GM21528 (cell line): ENCODE data around the gene ERG28.
A peak's percentile ranks its signal among the peaks of the same experiment; 100 is the strongest.
"Not testable (repeated sequence)": the region's sequence is repeated elsewhere in the genome, so short reads cannot be mapped to it uniquely, and the experiment has no call there.

Experiments used
- ATAC-seq: cut with Tn5 transposase; IDR thresholded peaks from one replicate; pipeline ENCODE4 v1.9.1; 2021; ENCODE audit warnings: mild to moderate bottlenecking, moderate library complexity; ENCODE audit not compliant: unreplicated experiment, low FRiP score

Gene ERG28, protein sequence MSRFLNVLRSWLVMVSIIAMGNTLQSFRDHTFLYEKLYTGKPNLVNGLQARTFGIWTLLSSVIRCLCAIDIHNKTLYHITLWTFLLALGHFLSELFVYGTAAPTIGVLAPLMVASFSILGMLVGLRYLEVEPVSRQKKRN

DNA sequence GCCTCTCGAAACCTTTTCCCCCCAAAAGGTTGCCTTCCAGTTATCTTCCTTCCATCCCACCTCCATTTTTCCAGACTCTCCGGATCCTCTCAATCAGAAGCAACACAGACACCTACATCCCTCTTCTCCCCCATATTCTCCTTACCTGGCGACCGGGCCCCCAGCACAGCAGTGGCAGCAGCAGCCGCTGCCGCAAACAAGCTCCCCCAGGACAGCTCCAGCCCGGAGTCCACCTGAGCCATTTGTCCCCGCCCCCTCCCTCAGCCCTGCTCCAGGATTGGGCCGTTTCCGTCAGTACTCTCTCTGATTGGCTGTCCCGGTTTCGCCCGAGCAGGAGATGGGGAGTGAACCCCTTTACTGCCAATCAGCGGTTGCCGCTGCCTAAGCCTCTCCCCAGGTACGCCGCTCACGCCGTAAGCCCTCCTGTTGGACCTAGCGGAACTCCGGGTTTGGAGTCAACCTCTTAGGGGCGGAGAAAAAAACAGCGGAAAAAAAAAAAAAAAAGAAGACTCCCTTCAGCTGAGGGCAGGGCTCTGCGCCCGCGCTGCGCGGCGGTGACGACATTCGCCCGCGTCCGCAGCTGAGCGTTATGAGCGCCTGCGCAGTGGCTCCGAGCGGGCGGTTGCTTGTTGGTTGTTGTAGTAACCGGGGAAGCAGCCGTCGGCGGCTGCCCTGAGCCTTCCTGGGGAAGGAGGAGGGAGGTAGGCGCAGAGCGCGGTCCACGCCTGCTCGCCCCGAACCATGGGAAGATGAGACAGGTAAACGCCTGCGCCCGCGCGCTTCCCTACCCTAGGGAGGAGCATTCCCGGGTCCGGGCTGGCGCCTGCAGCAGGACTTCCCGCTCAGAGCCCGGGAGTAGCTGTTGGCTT, at the start of gene ERG28, which contains the start of gene TTLL5:
ERG28 (minus strand) TSS at position 247 of the 869 bp plus-strand sequence. CDS start 3,374 bp downstream, outside the sequence.
TTLL5 (plus strand) TSS at position 617 of the 869 bp plus-strand sequence. CDS start 1,904 bp downstream, outside the sequence.
- ATAC-seq, result peak; percentile 96

DNA sequence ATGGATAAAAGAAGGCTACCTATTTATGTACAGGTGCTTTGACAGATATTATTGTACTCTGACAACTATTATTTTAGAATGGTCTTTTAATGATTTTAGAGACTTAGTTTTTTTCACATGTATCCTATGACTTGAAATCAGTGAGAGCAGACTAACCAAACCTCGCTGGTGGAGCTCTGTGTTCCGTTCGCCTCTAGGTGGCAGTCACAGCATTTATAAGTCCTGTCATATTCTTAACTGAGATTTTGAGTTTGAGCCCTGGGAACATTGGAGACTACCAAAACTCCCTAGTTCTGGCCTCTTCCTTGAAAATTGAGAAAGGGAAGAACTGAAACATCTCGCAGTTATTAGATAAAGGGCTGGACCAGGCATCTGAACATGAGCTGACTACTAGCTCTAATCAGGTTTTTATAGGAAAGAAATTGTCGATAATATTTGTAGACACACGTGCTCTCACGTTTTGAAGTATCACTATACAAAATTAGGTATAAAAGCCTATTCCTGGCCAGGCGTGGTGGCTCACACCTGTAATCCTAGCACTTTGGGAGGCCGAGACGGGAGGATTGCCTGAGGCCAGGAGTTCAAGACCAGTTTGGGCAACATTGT, 48.6 kb upstream of the ERG28 start:
- ATAC-seq, result no peak

DNA sequence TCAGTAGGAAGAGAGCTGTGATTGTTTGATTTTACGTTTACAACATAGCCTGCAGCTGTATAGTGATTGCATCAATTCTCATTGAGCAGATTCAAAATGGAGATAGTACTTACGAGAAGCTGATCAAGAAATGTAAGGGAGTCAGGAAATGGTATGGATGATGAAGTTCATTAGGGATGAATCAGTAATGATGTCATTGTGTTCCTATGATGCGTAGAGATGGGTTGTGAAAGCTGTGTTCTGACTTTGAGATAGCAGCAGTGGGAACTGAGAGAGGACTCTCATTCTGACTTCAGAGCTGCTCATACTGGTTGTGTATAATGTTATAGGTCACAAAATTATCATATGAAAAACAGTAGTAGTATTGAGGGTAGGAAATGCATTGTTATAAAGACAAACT, 44.3 kb upstream of the ERG28 start:
- ATAC-seq, result no peak

DNA sequence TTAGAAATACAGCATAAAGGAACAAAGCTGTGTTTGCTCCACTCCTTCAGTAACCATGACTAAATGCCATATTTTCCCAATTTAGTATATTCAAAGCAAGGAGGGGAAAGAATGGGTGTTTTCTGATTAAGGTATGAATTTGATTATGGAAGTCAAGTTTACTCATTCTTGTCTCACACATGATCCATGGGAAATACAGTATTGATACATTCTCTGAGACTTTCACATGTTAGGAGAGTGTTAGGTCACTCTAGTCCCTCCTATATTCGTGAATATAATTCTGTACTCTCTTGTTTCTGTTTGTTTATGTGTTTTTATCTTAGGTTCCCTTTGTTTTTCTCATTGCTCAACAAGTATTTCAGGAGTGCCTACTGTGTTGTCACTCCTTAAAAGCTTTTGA, 42.8 kb upstream of the ERG28 start:
- no peak for ATAC-seq

DNA sequence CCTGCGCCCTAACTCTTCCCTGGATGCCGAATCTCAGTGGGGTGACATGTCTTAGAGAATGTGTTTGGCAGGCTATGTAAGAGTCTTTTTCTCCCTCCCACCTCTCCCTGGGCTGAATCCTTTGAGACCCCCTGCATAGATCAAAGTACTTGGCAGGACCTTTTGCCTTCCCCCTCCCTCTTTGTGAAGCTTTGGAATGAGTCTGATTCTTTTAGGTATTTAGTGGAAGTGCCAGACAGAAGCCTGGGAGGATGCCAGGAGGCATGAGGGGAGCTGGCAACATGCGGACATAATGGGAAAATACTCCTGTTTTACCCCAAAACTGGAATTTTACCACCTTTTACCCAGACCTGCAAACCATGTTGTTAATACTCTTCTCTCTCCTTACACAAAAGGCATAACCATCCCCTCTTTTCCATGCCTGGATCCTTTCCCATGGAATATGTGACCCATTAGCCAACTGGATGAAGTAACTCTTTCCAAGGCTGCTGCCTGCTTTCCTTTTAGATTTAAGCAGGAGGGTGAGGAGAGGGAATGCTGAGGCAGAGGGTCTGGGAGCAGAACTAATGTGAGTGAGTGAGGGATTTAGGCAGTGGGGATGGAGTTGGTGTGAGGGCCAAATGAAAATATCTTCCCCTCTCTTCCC, 42.1 kb upstream of the ERG28 start:
- ATAC-seq, result no peak

DNA sequence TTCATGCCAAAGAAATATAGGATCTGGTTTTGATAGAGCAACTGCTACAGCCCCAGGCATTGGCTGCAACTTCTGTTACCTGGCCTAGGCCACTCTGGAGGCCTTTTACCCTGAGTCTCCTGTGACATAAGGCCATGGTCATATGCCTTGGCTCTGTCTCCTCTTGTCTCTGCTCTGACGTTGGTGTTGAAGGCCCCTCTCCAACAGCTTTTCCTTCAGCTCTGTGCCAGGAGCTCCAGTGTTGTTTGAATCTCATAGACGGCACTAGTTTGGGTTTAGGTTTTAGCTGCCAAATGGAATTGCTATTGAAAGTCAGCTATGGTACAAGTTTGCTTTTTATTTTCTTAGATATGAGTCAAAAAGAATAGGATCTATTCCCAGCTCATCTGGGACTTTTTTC, 41.4 kb upstream of the ERG28 start:
- no peak for ATAC-seq

DNA sequence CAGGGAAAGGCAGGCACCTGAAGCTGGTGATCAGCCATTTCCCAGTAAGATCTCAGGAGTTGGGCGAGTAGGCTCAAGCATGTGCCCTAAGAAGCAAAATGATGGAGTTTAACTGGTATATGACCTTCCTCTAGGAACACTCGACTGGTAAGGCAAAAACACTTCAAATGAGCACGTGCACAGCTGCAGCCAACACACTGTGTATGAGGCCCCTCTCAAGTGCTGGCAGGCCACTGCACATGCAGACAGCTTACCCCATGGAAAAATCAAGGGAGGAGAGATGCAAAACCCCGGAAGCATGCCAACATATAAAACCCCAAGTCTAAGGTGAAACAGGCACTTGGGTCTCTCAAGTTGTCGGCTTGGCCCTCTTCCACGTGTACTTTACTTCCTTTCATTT, 39.6 kb upstream of the ERG28 start:
- ATAC-seq, result no peak

DNA sequence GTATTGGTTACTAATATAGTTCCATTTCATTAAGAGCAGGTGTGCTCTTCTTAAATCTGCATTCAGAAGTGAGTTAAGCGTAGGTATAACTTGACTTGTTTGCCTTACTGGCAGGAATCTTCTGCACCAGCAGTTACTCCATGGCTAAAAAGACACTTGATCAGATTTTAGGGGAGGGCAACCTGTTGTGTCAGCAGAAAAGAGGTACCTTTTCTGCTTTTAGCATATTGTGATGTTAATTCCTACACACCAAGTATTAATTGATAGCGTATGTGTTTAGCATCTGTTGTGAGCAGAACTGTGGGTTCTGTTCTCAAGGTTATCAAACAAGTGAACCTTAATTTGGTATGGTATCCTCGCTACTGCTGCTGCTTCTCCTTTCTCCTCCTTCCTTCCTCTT, 38.7 kb upstream of the ERG28 start:
- ATAC-seq, result no peak

DNA sequence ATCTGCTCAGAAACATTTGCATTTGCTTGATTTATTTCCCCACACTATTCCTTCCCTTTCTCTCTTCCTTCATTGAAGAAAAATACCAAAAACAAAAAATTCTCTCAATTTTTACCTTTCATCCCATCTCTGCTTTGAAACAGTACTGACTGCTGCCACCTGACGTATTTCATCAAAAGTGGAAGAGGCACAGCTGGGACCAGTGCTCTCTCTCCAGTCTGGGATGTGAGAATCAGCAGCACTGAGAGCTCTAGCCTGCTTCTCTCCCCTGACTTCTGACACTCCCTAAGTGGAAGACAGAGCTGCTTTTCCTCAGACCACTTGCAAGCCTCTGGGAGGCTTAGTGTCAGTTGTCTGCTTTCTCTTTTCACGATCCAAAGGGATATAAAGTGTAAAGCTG, 37.2 kb upstream of the ERG28 start:
- ATAC-seq, result no peak

DNA sequence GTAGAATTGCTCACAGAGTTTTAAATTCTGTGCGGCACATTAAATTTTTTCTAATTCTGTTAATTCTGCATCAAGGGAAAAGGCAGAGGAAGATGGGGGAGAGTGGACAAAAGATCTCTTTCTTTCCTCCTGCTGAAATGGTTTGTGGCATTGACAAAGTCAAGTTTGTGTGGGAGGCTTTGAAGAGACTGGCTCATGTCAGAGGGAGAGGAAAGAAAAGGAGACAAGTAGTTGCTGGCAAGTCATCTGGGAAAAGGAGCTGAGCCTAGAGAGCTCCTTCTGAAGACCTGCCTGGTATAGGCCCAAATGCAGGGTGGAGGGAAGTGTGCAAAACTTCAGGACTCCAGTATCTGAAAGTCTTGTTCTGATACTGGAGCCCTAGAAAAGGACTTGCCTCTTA, 36.7 kb upstream of the ERG28 start:
- ATAC-seq, result no peak

DNA sequence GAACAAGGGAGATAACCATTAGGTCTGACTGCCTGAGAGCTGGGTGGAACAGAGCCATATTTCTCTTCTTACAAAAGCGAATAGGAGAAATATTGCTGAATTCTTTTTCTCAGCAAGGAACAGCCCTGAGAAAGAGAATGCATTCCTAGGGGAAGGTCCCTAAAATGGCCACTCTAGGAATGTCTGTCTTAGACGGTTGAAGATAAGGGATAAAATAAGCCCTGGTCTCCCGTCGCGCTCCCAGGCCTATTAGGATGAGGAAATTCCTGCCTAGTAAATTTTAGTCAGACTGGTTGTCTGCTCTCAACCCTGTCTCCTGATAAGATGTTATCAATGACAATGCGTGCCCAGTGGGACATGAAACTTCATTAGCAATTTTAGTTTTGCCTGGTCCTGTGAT, 34.3 kb upstream of the ERG28 start:
- ATAC-seq, result not testable (repeated sequence)

DNA sequence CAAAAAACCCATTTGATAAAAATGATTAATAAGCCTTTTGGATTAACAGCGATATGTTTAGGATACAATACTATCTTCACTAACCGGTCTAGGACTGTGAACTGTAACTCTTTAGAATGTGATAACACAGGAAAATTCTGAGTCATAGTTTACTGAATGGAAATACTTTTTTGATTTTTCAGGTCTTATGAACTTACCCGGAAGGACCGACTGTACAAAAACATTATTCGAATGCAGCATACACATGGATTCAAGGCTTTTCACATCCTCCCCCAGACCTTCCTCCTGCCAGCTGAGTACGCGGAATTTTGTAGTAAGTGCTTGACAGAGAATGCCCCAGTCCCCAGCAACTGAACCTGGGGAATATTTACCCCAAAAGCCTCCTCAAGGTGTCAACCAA, 29.3 kb upstream of the ERG28 start:
- no peak for ATAC-seq

DNA sequence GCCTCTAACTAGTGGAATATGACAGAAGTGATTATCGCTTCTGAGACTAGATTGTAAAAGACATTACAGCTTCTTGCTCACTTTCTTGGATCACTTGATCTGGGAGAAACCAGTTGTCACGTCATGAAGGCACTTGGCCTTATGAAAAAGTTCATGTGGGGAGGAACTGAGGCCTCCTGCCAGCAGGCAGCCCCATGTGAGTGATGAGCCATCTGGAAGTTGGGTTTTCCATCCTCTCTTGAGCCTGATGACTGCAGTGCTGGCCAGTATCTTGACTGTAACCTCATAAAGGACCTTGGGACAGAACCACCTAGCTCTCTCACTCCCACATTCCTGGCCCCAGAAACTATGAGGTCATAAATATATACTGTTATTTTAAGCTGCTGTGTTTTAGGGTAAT, 28.3 kb upstream of the ERG28 start:
- ATAC-seq, result no peak

DNA sequence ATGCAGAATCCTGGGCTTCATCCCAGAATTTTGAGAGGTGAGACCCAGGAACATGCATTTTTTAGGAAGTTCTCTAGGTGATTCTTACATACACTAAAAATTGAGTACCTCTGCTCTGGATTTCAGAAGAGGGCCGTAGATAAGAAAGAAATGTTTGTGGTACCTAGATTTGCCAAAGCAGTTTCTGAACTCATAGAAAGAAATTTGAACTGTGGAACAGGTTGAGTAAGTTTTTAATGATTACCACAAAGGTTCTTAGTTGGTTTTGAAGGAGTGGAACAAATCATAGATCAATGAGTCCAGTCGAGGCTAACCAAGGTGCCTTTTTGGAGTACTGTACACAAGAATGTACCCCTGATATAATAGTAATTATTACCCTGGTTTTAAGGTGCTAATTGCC, 25.2 kb upstream of the ERG28 start:
- no peak for ATAC-seq

DNA sequence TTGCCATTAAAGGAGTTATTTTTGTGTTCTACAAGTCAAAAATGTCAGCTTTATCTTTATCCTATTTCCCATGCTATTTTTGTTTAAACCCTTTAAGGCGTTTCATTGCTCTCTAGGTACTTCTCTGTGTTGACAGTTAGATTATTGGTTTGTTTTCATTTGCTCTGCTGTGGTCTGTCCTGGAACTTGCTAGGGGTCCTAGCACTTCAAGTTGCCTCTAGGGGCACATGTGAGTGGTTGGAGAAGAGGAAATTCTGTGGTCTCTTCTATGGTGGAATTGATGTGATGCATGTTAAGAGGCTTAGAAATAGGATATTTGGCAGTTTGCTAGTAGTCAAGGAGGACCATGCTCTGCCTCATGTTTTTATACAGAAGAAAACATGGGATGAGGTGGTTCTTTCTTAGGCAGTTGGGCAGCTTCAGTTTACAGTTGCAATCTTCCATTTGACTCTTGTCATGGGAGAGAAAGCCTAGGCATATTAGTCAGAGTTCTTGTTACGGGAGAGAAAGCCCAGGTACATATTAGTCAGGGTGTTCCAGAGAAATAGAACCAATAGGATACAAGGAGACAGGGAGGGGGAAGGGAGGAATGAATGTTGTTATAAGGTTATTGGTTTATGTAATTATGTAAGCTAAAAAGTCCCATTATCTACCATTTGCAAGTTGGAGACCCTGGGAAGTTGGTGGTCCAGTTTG, 14.7 kb upstream of the ERG28 start:
- no peak for ATAC-seq

DNA sequence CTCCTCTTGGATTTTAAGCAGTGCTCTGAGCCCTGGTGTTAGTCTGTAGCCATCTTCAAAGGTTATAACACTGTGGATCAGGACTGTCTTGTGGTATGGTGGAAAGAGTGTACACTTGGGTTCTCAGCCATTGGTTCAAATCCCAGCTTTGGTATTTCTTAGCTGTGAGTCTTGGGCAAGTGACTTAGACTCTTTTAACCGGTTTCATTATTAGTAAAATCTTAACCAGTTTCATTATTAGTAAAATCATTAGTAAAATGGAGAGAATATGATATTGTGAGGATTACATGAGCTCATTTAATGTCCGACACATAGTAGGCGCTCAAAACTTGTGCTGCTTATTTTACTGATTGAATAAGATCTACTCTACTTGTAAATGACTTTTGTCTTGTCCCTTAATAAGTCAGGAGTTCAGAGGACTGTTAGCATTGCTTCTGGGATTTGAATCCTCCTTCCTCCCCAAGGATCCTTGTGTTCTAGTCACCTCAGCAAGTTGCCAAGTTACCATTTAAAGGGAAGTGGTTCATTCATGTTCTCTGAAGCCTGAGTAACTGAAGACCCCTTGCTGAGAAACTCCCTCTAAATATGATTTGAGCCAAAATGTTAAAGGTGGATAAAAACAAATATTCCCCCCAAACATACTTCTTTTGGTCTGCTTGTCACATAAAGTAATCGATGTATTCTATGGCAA, 12.8 kb upstream of the ERG28 start:
- no peak for ATAC-seq

DNA sequence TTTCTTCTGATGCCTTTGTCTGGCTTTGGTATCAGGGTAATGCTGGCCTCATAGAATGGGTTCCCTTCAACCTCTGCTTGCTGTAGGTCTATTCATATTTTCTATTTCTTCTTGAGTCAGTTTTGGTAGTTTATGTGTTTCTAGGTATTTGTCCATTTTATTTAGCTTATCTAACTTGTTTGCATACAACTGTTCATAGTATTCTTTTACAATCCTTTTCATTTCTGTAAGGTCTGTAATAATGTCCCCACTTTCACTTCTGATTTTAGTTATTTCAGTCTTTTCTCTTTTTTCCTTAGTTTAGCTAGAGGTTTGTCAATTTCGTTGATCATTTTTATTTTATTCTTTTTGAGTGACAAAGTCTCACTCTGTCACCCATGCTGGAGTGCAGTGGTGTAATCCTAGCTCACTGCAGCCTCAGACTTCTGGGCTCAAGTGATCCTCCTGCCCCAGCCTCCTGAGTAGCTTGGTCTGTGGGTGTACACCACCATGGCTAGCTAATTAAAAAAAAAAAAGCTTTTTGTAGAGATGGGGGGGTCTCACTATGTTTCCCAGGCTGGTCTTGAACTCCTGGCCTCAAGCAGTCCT, 12.0 kb upstream of the ERG28 start:
- no peak for ATAC-seq

DNA sequence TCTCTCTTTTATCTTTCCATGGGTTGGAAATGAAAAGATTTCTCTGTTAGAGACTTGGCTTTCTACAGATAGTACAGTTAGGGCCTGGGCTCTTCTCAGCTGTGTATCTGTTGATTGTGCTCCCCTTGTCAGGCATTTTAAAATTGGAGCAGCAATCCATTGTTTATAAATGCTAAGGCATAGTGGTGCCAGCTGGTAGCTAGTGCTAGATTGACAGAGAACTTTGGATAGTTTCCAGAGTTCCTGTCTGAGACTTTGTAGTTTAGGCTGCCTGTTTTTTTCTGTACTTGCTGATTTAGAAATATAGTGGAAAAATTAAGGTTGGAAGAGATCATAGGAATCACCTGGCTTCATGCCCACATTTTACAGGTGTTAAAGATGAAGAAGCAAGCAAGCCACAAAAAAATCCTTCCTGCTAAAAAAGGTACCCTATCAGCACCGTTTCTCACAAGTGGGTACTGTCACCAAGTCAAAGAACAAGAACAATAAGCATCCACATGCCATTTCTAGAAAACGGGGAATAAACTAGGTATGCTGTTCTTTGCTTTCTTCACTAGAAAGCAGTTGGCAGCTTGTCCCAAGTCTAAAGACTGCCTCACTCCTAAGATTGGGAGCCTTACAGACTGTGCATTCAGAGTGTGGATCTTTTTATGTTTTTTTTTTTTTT, 6.6 kb upstream of the ERG28 start:
- no peak for ATAC-seq

DNA sequence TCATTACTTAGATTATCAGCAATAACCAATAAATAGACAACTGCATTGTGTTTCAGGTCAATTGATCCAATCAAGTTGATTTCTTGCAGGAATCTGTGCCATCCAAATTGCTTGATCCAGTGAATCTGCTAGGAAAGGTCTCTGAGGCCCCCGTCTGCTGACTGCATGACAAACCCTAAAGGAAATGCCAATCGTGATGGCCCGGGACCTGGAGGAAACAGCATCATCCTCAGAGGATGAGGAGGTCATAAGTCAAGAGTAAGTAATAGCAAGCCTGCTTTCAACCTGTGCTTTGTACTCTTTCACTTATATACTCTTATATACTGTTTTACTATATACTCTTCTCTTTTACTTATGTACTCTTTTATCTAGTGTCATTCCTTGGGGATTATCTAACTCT, 2.3 kb upstream of the ERG28 start:
- ATAC-seq, result no peak
